Hypothalamus (tissue), 51 donors: ENCODE measurements around the gene MTG2.
"Not testable (repeated sequence)": the region's sequence is repeated elsewhere in the genome, so short reads cannot be mapped to it uniquely, and the experiment has no call there.

Experiments used
- DNase-seq, 51 donors: peaks; one replicate each; lab custom pipeline; 2025; lab: John Stamatoyannopoulos, UW

MTG2 gene

GRCh38 chr20:62143957-62144825 lies 38.6 kb upstream of the MTG2 start:
- peak in 24 of 51 donors; percentile 8 to 53 (median 24) for DNase-seq

GRCh38 chr20:62145688-62146018 lies 37.2 kb upstream of the MTG2 start:
- DNase-seq: no peak

- DNase-seq: no peak
These were observed 36.6 kb upstream of the MTG2 start for GRCh38 chr20:62146019-62146755.

- DNase-seq: no peak
These were observed 35.7 kb upstream of the MTG2 start for GRCh38 chr20:62147125-62147524.

GRCh38 chr20:62147528-62147927 lies 35.3 kb upstream of the MTG2 start:
- DNase-seq: no peak

- DNase-seq: not testable (repeated sequence)
These were observed 34.4 kb upstream of the MTG2 start for GRCh38 chr20:62148383-62148782.

GRCh38 chr20:62148908-62149314 lies 33.9 kb upstream of the MTG2 start:
- no peak for DNase-seq

- DNase-seq: peak in 4 of 51 donors; percentile 11 to 35 (median 15)
These were observed 33.1 kb upstream of the MTG2 start for GRCh38 chr20:62149532-62150309.

- DNase-seq: no peak
These were observed 32.6 kb upstream of the MTG2 start for GRCh38 chr20:62150310-62150575.

GRCh38 chr20:62151225-62151624 lies 31.6 kb upstream of the MTG2 start:
- DNase-seq: no peak

- no peak for DNase-seq
These were observed 30.9 kb upstream of the MTG2 start for GRCh38 chr20:62151835-62152364.

- no peak for DNase-seq
These were observed 27.2 kb upstream of the MTG2 start for GRCh38 chr20:62155428-62156253.

GRCh38 chr20:62156254-62156556 lies 26.6 kb upstream of the MTG2 start:
- no peak for DNase-seq

- DNase-seq: peak in 27 of 51 donors; percentile 8 to 64 (median 24)
These were observed 26.0 kb upstream of the MTG2 start for GRCh38 chr20:62156592-62157386.

GRCh38 chr20:62157387-62158087 lies 25.3 kb upstream of the MTG2 start:
- DNase-seq: no peak

- no peak for DNase-seq
These were observed 24.8 kb upstream of the MTG2 start for GRCh38 chr20:62158088-62158400.

GRCh38 chr20:62158541-62158940 lies 24.3 kb upstream of the MTG2 start:
- DNase-seq: no peak

GRCh38 chr20:62159052-62159451 lies 23.8 kb upstream of the MTG2 start:
- no peak for DNase-seq

GRCh38 chr20:62159839-62160238 lies 23.0 kb upstream of the MTG2 start:
- peak in 2 of 51 donors; percentile 6 to 41 for DNase-seq
